Measurements from ENCODE around the gene CGB7. TPM values are rescaled to one million over a fixed set of nuclear protein-coding genes. Genes with fewer than 3 reads are reported as not detected.

The CGB7 gene
- total and polyA plus RNA-seq, 9 of the 15 experiments (the other 6 are each of a cell fraction or from before 2014, with no cell fraction given) = not detected

GRCh38 chr19:49097453-49098288, 40.1 kb upstream of the CGB7 start (continued):
- TF ChIP-seq, protein P1, sequence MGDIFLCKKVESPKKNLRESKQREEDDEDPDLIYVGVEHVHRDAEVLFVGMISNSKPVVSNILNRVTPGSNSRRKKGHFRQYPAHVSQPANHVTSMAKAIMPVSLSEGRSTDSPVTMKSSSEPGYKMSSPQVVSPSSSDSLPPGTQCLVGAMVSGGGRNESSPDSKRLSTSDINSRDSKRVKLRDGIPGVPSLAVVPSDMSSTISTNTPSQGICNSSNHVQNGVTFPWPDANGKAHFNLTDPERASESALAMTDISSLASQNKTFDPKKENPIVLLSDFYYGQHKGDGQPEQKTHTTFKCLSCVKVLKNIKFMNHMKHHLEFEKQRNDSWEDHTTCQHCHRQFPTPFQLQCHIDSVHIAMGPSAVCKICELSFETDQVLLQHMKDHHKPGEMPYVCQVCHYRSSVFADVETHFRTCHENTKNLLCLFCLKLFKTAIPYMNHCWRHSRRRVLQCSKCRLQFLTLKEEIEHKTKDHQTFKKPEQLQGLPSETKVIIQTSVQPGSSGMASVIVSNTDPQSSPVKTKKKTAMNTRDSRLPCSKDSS (IDR thresholded peaks at IDR 0.05; ENCODE audit: low read depth, partially characterized antibody) = no peak
- TF ChIP-seq YBX1 (IDR thresholded peaks at IDR 0.05) (no peak), ZNF146 (CRISPR knock-in tag; IDR thresholded peaks at IDR 0.05; ENCODE audit: unreplicated experiment) (no peak), SIN3B (IDR thresholded peaks at IDR 0.05; ENCODE audit: low read depth) (no peak), ZNF699 (CRISPR knock-in tag; IDR thresholded peaks at IDR 0.05; ENCODE audit: insufficient replicate concordance) (no peak), ATF7 (IDR thresholded peaks at IDR 0.05) (peak; percentile 38; the same call in 1 of the 2 replicates), LCOR (CRISPR knock-in tag; IDR thresholded peaks at IDR 0.05) (no peak), RB1 (IDR thresholded peaks at IDR 0.05; ENCODE audit: low read depth) (peak; percentile 49; the same call in 1 of the 2 replicates), FOXP1 (CRISPR knock-in tag; IDR thresholded peaks at IDR 0.05) (no peak), ZNF175 (CRISPR knock-in tag; IDR thresholded peaks at IDR 0.05; ENCODE audit: low read depth) (no peak), MAFF (IDR thresholded peaks at IDR 0.05; ENCODE audit: low read length) (no peak), SMARCA5 (IDR thresholded peaks at IDR 0.05) (no peak), ETV5 (CRISPR knock-in tag; IDR thresholded peaks at IDR 0.05; ENCODE audit: low read depth) (no peak; the same call in 1 of the 2 replicates), ASH1L (IDR thresholded peaks at IDR 0.05; ENCODE audit: borderline replicate concordance, low read depth, partially characterized antibody) (no peak), IRF2 (CRISPR knock-in tag; IDR thresholded peaks at IDR 0.05) (no peak), SLC30A9 (CRISPR knock-in tag; IDR thresholded peaks at IDR 0.05) (no peak), TAF7 (tag; IDR thresholded peaks at IDR 0.05) (no peak), WHSC1 (IDR thresholded peaks at IDR 0.05; ENCODE audit: low read length) (no peak), ZNF584 (CRISPR knock-in tag; IDR thresholded peaks at IDR 0.05; ENCODE audit: low read depth) (no peak), SMARCA4 (IDR thresholded peaks at IDR 0.05) (no peak), ZNF639 (CRISPR knock-in tag; conservative IDR thresholded peaks at IDR 0.05 in 1 of 2, IDR thresholded peaks at IDR 0.05 in 1 of 2) (no peak), ZNF408 (CRISPR knock-in tag; IDR thresholded peaks at IDR 0.05; ENCODE audit: low read depth) (no peak)
- TF ChIP-seq, protein P2, sequence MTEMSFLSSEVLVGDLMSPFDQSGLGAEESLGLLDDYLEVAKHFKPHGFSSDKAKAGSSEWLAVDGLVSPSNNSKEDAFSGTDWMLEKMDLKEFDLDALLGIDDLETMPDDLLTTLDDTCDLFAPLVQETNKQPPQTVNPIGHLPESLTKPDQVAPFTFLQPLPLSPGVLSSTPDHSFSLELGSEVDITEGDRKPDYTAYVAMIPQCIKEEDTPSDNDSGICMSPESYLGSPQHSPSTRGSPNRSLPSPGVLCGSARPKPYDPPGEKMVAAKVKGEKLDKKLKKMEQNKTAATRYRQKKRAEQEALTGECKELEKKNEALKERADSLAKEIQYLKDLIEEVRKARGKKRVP (CRISPR knock-in tag; IDR thresholded peaks at IDR 0.05) = no peak
